Adrenal gland (tissue), 5 donors: ENCODE data around the gene CCDC144A.
"Not testable (repeated sequence)": the region's sequence is repeated elsewhere in the genome, so short reads cannot be mapped to it uniquely, and the experiment has no call there.

Experiments used
- CTCF ChIP-seq, 6 experiments: fragments of 450-650 bp in 4 of 6; fragments of 200-600 bp in 2 of 6; sonication (generic) in 1 of 6; IDR thresholded peaks; 1 replicate in 5 of 6; 2 replicates in 1 of 6; pipeline versions ENCODE4 v1.5.1 to v1.8.0; 2016 to 2021; ENCODE audit warnings: antibody characterized with exemption in 6 of 6, mild to moderate bottlenecking in 2 of 6, moderate library complexity in 1 of 6
- POLR2A ChIP-seq, 2 donors: fragments of 450-650 bp; IDR thresholded peaks; one replicate each; pipeline ENCODE4 v1.6.1; 2017; ENCODE audit warnings: antibody characterized with exemption in 2 of 2, mild to moderate bottlenecking in 2 of 2, moderate library complexity in 1 of 2
- donor health status: DM: no; HTN: no; CAD: no.

GRCh38 chr17:16666553-16666906 is 23.5 kb upstream of the CCDC144A start:
- not testable (repeated sequence) for TF ChIP-seq CTCF, POLR2A (IDR thresholded peaks at IDR 0.05)
